Stimulated activated CD4-positive, alpha-beta T cell treated with anti-CD3 and anti-CD28 coated beads, Interleukin-2, amount 100 ng/mL, for 48 hours (primary cell): ENCODE data around the gene GON7.

Source experiments
- DNase-seq, 2 donors: peaks; one replicate each; pipeline ENCODE4 v3.0.0-alpha.2; 2020

Gene GON7

DNA sequence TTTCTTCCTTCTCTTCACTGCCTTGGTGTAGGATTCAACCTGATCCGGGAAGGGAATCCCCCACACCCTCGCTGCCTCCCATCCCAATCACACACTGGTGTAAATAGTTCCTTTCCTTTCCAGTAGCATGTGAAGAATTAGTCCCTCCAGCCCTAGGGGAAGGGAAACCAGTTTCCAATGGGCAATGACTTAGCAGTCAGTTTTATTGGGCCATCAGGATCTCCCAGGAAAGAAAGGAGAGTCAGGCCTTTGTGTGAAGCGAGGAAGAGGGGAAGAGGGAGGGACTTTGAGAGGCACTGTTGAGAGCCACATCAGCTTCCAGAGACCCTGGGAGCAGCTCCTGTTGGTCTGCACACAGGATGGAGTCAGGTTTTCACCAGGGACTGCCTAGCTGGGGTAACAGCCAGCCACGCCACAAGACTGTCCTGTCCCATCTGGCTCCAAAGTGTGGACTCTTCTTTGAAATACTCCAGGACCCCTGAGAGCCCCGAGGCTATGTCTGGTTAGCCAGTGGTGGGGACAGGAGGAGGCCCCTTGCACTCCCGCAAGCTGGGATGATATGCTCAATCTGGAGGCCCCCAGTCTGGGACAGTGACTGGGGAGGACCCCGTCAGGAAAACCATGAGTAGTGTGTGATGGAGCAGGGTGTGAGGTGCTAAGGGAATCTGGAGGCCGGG, 50.0 kb downstream of the GON7 start:
- DNase-seq = no peak

DNA sequence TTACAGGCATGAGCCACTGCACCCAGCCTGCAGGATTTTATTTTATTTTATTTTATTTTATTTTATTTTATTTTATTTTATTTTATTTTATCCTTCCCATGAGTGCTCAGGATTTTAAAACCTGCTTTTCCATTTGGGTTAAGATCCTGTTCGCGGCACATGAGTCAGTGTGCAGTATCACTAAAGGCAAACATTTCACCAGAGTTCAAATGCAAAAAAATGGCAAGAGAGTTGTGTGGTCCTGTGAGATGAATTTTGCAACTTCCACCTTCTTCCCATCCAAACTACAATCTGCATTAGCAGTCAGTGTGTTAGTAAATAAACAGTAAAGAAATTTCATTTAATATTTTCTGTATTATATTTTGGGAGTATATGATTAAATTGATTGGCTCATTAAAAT, 51.2 kb downstream of the GON7 start:
- no peak for DNase-seq

DNA sequence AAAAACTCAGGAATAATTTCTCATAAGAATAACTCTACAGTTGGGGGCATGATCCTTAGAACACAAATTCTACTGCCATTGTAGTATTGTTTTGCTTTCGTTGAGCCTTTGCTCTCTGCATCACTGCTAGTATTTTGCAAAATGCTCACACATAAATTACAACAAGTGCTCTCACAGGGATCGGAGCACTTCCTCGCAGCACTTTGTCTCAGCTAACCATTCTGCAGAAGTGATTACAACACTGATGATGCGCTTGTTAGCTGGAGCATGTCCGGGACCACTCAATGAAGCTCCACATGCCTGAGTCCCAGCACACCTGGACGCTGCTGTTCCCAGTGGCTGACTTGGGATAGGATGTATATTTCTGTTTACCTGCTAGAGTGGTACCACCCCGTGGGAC, 53.7 kb downstream of the GON7 start:
- no peak for DNase-seq
